ENCODE results near the gene MID1.

MID1 gene

DNA sequence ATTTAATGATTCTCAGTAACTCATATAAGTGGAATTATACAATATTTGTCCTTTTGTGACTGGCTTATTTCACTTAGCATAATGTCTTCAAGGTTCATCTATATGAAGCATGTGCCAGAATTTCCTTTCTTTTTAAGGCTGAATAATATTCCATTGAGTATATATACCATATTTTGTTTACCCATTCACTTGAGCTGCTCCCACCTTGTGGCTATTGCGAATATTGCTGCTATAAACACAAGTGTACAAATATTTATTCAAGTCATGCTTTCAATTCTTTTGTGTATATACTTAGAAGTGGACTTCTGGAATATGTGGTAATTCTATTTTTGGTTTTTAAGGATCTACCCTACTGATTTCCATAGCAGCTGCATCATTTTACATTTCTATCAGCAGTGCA, 219.1 kb downstream of the MID1 start:
- DNase-seq (ENCODE audit: low read depth): peak; percentile 11
- H3K4me3 ChIP-seq (ENCODE audit: control insufficient read depth, low read depth, low read length): no peak overlapping the region
- TF ChIP-seq, protein P1, sequence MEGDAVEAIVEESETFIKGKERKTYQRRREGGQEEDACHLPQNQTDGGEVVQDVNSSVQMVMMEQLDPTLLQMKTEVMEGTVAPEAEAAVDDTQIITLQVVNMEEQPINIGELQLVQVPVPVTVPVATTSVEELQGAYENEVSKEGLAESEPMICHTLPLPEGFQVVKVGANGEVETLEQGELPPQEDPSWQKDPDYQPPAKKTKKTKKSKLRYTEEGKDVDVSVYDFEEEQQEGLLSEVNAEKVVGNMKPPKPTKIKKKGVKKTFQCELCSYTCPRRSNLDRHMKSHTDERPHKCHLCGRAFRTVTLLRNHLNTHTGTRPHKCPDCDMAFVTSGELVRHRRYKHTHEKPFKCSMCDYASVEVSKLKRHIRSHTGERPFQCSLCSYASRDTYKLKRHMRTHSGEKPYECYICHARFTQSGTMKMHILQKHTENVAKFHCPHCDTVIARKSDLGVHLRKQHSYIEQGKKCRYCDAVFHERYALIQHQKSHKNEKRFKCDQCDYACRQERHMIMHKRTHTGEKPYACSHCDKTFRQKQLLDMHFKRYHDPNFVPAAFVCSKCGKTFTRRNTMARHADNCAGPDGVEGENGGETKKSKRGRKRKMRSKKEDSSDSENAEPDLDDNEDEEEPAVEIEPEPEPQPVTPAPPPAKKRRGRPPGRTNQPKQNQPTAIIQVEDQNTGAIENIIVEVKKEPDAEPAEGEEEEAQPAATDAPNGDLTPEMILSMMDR (conservative IDR thresholded peaks at IDR 0.05; ENCODE audit: control insufficient read depth, insufficient read depth, low read depth, low read length): peak; percentile 9

DNA sequence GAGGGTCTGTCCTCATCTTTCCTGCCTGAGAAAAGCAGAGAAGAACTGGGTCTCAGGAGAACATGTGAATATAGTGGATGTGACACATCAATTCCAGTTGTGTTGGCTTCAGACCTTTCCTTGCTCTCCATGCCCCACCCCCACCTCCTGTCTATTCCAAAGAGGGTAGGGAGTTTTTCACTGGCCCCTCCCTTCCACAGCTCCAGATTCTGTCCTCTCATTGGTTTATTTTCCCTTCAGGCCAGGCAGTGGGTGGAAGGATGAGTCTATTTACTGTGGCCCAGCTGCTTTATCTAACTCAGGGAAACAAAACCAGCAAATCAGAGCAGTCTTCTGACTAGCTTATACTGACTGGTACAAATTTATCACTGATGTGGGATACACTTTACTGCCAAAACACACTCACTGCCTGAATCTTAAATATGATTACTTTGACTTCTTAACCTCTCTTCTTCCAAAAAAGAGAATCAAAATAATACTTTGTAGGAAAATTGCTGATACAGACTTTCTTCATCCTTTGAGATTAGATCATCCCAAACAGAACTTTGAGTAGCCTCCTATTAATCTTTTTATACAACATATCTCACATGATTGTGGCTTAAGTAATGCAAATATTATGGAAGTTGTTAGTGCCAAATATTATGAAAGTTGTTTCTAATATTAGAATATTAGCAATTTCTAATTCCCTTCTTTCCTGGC, 221.2 kb downstream of the MID1 start:
- H3K4me3 ChIP-seq (ENCODE audit: control insufficient read depth, low read depth, low read length): no peak overlapping the region
- TF ChIP-seq, protein P1 (conservative IDR thresholded peaks at IDR 0.05; ENCODE audit: control insufficient read depth, insufficient read depth, low read depth, low read length): no peak

DNA sequence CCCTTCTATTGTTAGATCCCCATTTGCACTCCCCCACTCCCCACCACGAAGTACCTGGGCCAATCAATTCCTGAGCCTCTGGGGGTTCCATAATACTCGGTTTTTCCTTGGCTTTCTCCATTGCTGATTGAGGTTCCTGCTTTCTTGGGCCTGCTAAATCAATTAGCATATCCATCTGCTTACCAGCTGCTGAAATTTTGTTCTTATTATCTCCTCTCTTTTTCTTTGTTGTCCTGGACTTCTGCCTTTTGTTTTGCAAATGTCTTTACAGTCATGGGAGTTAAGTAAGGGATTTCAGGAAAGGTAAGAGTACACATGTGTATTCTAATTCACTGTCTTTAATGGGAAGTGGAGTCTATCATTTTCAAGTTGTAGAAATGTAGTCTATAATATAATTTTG, 222.2 kb downstream of the MID1 start:
- TF ChIP-seq, protein P1 (conservative IDR thresholded peaks at IDR 0.05; ENCODE audit: control insufficient read depth, insufficient read depth, low read depth, low read length): no peak
- DNase-seq (ENCODE audit: low read depth): no peak
- no peak overlapping the region for H3K4me3 ChIP-seq (ENCODE audit: control insufficient read depth, low read depth, low read length)

More for the DNA sequence above, 221.2 kb downstream of the MID1 start:
- DNase-seq (ENCODE audit: low read depth): peak; percentile 8

DNA sequence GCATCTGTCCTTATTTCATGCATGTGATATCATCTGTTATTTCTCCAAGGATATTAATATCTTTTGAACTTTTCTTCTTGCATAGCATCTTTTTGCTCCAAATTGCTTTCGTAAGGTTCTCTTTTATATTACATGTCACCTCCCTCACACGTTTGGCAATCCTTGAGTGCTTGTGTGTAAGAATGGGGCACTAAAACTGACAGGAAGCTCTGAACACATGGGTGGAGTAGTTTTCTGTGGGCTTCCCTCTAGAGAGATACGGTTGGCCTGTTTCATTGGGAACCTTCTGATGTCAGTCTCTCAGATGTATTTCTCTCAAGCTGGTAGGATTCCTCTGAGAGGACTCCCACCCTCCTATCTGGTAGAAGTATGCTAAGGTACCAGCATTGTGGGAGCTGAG, 223.0 kb downstream of the MID1 start:
- DNase-seq (ENCODE audit: low read depth): no peak
- no peak overlapping the region for H3K4me3 ChIP-seq (ENCODE audit: control insufficient read depth, low read depth, low read length)
- TF ChIP-seq, protein P1 (conservative IDR thresholded peaks at IDR 0.05; ENCODE audit: control insufficient read depth, insufficient read depth, low read depth, low read length): no peak

DNA sequence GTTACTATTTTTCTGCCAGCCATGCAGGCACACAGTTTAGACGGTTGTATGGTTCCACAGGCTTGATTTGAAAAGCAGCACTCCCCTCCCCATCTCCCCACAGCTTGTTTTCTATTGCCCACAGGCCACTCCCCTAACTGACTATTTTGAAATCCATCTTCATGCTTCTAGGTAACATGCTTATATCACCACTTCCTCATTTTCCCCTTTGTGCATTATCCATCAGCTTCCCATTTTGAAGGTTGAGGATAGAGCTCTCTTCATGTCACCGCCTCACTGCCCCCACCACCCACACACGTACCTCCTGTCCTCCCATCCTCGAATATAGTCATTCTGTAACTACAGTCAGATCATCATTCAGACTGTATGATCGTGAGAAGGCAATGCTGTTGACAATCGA, 224.7 kb downstream of the MID1 start:
- no peak overlapping the region for H3K4me3 ChIP-seq (ENCODE audit: control insufficient read depth, low read depth, low read length)
- DNase-seq (ENCODE audit: low read depth): no peak
- TF ChIP-seq, protein P1 (conservative IDR thresholded peaks at IDR 0.05; ENCODE audit: control insufficient read depth, insufficient read depth, low read depth, low read length): no peak

All from fibroblast of mammary gland (primary cell).